GM18858 (cell line): Measurements from ENCODE around the gene VBP1.
"Not testable (repeated sequence)": the region's sequence is repeated elsewhere in the genome, so short reads cannot be mapped to it uniquely, and the experiment has no call there.

Source experiments
- ATAC-seq: cut with Tn5 transposase; IDR thresholded peaks from one replicate; pipeline ENCODE4 v1.9.1; 2021; ENCODE audit not compliant: unreplicated experiment

Gene VBP1

DNA sequence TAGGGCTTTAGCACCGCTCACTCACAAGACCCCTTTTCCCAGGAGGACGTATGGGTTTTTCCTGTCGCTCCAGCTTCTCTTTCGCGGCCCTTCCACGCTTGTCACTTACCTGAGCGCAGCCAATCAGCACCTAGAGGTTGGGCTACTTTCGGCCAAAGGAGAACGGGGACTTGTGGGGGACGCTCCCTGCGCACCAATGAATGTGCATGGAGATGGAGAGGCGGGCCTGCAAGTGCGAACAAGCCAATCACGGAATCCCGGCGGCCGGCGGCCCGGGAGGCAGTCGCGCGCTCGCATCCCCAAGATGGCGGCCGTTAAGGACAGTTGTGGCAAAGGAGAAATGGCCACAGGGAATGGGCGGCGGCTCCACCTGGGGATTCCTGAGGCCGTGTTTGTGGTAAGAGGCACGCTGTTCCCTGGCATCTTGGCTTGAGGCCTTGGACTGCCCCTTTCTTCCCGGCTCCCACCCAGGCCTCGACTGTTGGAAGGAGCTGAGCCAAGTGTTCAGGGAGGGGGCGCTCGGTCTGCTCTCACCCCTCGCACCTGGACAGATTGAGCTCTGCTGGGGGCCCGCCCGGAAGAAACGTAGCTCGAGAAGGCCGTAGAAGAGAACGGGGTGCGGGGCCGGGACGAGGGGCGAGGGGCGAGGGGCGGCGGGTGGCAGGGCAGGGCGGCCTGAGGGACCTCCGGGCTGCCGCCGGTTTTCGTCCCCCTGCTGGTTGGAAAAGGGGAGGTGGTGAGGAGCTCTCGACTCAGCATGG is at the start of gene VBP1:
Gene VBP1, plus strand, starts transcription at position 282 of the 761 bp plus-strand sequence. Its CDS starts 23 bp downstream, at position 305.
- peak; percentile 96 for ATAC-seq

DNA sequence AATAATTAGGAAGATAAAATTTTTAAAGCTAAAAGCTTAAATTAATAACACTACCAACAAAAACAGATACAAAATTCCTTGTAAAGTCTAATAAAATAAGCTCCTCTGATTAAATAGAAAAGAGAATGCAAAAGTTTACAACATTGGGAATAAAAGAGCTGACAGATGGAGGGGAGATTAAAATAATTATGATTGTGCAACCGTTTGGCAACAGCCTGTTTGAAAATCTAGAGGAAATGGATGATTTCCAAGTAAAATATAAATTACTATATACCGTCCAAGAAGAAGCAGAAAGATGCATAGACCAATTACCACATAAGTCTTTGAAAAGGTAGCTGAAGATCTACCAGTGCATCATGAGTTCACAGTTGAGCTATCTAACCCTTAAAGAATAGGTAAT is 46.4 kb upstream of the VBP1 start:
- ATAC-seq: no peak

- ATAC-seq: no peak
Measured at GRCh38 chrX:155179346-155179997, 36.8 kb upstream of the VBP1 start.

- no peak for ATAC-seq
Measured at GRCh38 chrX:155188786-155189185, 27.5 kb upstream of the VBP1 start.

DNA sequence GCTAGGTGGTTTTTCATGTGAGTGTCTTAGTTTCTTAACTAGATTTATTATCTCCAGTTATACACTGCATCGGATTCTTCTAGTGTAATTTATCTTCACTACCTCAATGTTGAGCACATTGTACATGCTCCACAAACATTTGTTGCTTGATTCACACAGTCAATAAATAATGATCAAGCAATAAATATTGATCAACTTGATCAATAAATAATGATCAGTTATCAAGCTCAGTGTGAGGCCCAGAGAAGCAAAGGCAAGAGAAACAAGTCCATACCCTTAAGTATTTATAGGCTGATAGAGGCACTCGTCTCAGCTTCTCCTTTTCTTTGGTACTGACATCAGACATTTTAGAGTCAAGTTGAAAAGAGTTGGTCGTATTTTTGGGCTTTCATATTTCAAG is 5.1 kb upstream of the VBP1 start:
- no peak for ATAC-seq

GRCh38 chrX:155213731-155214130 is 2.5 kb upstream of the VBP1 start:
- ATAC-seq: no peak

DNA sequence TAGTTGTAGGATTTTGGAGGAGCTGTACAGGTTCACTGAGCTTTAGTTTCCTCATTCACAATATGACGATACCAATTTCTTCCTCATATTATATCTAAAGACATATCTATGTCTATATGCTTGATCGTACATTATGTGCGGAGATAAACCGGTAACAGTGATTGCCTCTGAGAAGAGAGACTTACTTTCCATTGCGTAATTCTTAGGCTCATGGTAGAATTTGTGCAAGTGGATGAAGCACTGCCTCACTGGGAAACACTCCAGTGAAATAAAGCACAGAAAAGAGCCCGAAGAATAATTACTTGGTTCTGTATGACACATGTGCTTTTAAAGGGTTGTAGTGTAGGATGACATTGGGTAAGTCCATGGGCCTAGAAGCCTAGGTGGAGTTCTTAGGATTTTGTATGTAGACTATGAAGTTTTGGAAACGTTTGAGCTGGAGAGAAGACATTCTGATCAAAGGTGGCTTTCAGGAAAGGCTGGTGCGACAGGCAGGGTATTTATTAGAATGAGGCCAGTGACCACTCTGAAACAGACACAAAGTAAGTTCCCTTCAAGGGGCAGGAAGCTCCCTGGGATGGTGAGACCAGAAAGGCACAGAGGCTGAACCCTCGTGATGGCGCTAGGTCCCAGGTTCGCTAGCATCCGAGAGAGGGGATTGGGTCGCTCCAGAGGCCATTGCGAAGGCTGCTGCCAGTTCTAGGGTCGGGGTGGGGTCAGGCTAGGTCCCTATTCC is 649 bp upstream of the VBP1 start:
- peak; percentile 17 for ATAC-seq

DNA sequence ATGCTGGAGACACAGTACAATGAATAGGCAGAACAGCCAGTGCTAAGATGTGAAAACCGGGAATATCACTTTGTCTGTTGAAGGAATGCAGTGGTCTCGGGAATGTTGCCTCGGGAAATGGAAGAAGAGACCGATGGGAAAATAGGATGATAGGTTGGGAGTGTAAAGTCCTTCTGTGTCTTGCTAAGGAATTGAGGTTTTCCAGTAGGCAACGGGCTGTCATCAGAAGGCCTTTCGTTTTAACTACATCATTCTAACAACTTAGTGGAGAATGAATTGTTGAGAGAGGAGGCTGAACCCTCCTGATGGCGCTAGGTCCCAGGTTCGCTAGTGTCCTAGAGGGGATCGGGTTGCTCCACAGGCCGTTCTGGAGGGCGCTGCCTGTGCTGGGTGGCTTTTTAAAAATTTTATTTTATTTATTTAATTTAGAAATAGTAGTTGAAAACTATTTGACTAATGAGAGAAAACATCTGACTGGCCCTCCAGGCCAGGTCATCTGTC is 730 bp downstream of the VBP1 start:
- ATAC-seq: no peak

GRCh38 chrX:155218777-155219176 is 2.5 kb downstream of the VBP1 start:
- no peak for ATAC-seq

DNA sequence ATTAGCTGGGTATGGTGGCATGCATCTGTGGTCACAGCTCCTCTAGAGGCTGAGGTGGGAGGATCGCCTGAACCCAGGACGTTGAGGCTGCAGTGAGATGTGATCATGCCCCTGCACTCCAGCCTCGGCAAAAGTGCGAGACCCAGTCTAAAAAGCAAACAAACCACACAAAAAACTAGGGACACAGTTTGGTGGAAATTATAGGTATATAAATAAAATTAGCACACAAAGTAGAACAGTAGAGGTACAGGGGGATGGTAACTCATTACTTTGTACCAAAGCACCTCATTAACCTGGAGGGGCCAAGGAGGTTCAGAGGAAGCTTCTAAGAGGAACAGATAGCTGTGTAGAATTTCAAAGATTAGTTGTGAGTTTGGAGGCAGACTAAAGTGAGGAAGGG is 5.1 kb downstream of the VBP1 start:
- ATAC-seq: no peak

DNA sequence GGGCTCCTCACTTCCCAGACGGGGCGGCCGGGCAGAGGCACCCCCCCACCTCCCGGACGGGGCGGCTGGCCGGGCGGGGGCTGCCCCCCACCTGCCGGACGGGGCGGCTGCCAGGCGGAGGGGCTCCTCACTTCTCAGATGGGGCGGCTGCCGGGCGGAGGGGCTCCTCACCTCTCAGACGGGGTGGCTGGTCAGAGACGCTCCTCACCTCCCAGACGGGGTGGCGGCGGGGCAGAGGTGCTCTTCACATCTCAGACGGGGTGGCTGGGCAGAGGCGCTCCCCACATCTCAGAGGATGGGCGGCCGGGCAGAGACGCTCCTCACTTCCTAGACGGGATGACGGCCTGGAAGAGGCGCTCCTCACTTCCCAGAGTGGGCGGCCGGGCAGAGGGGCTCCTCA is 7.5 kb downstream of the VBP1 start:
- not testable (repeated sequence) for ATAC-seq

- no peak for ATAC-seq
Measured at GRCh38 chrX:155225774-155226173, 9.5 kb downstream of the VBP1 start.

GRCh38 chrX:155231163-155231562 is 14.9 kb downstream of the VBP1 start:
- ATAC-seq: peak; percentile 82

DNA sequence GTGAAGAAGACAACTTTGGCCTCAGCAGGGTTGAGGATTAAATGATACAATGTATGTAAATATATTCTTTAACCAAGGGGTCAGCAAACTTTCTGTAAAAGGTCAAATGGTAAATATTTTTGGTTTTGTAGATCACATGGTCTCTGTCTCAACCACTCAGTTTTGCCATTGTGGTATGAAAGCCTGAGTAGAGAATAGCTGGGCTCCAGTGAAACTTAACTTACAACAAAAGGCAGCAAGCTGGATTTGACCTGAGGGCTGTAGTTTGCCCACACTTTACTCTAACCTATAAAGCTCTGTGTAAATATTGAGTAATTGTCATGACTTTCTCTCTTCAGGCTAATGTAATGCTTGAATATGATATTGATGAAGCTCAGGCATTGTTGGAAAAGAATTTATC is 19.6 kb downstream of the VBP1 start:
- no peak for ATAC-seq

GRCh38 chrX:155237719-155238118 is 21.5 kb downstream of the VBP1 start:
- ATAC-seq: no peak

GRCh38 chrX:155242300-155242699 is 26.0 kb downstream of the VBP1 start:
- no peak for ATAC-seq

- ATAC-seq: no peak
Measured at GRCh38 chrX:155246748-155247147, 30.5 kb downstream of the VBP1 start.

- no peak for ATAC-seq
Measured at GRCh38 chrX:155247497-155247896, 31.2 kb downstream of the VBP1 start.

- ATAC-seq: no peak
Measured at GRCh38 chrX:155251391-155251790, 35.1 kb downstream of the VBP1 start.

GRCh38 chrX:155259752-155260151 is 43.5 kb downstream of the VBP1 start:
- no peak for ATAC-seq

- no peak for ATAC-seq
Measured at GRCh38 chrX:155262970-155263754, 46.9 kb downstream of the VBP1 start.
